AG09309 (cell line): Measurements from ENCODE around the gene PPP1R14B.

ENCODE experiments used
- DNase-seq: peaks from one replicate; pipeline ENCODE4 v3.0.0-alpha.2; 2010; ENCODE audit warnings: low read depth
- H3K4me3 ChIP-seq: 2 replicates; pipeline ENCODE4 v1.5.1; 2011; ENCODE audit warnings: mild to moderate bottlenecking, low read depth, low read length, moderate library complexity; ENCODE audit not compliant: control insufficient read depth
- TF ChIP-seq, protein P1 (sequence below): IDR thresholded peaks from 2 replicates; pipeline ENCODE4 v1.5.1; 2011; ENCODE audit warnings: mild to moderate bottlenecking, low read depth, low read length, inconsistent platforms; ENCODE audit not compliant: insufficient read depth, control insufficient read depth; ENCODE audit errors: missing control alignments

The PPP1R14B gene

DNA sequence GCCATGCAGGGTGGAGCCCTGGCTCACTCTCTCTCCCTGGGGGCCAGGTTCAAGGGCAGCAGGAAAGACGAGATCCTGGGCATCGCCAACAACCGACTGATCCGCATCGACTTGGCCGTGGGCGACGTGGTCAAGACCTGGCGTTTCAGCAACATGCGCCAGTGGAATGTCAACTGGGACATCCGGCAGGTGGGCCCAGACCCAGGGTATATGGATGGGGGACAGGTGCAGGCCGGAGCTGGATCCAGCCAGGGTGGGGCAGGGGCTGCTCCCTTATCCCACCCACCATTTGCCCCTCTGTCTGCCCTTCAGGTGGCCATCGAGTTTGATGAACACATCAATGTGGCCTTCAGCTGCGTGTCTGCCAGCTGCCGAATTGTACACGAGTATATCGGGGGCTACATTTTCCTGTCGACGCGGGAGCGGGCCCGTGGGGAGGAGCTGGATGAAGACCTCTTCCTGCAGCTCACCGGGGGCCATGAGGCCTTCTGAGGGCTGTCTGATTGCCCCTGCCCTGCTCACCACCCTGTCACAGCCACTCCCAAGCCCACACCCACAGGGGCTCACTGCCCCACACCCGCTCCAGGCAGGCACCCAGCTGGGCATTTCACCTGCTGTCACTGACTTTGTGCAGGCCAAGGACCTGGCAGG is 23.6 kb downstream of the PPP1R14B start:
- TF ChIP-seq, protein P1, sequence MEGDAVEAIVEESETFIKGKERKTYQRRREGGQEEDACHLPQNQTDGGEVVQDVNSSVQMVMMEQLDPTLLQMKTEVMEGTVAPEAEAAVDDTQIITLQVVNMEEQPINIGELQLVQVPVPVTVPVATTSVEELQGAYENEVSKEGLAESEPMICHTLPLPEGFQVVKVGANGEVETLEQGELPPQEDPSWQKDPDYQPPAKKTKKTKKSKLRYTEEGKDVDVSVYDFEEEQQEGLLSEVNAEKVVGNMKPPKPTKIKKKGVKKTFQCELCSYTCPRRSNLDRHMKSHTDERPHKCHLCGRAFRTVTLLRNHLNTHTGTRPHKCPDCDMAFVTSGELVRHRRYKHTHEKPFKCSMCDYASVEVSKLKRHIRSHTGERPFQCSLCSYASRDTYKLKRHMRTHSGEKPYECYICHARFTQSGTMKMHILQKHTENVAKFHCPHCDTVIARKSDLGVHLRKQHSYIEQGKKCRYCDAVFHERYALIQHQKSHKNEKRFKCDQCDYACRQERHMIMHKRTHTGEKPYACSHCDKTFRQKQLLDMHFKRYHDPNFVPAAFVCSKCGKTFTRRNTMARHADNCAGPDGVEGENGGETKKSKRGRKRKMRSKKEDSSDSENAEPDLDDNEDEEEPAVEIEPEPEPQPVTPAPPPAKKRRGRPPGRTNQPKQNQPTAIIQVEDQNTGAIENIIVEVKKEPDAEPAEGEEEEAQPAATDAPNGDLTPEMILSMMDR, result no peak
- no peak overlapping the region for H3K4me3 ChIP-seq
- DNase-seq, result no peak

DNA sequence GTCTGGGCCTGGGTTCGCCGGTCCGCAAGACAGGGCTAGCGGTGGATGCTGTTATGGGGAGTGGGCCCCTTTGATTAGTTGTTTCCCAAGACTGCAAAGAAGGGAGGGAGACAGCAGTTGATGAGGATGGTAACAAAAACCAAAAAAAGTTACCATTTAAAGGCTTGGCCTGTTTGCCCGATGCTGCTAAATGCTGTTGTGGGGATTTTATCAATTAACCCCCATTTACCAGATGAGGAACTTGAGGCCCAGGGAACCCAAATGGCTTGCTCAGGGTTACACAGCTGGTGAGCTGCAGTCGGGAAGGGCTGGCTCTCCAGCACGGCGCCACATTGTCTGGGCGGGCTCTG is 24.1 kb downstream of the PPP1R14B start:
- H3K4me3 ChIP-seq, result no peak overlapping the region
- DNase-seq, result no peak
- TF ChIP-seq, protein P1, result no peak

DNA sequence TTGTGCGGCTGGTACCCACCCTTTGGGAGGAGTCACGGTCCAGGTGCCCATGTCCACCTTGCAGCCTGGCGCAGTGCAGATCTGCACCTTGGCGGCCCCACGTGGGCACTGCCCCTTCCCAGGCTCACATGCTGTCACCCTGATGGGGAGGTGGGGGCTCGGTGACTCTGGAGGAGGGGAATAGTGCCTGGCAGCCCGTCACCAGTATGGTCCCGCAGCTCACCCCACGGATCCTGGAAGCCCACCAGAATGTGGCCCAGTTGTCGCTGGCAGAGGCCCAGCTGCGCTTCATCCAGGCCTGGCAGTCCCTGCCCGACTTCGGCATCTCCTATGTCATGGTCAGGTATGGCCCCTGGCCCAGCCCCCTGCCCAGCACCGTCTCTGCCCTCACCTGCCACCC is 25.9 kb downstream of the PPP1R14B start:
- TF ChIP-seq, protein P1, result no peak
- DNase-seq, result no peak
- H3K4me3 ChIP-seq, result no peak overlapping the region

DNA sequence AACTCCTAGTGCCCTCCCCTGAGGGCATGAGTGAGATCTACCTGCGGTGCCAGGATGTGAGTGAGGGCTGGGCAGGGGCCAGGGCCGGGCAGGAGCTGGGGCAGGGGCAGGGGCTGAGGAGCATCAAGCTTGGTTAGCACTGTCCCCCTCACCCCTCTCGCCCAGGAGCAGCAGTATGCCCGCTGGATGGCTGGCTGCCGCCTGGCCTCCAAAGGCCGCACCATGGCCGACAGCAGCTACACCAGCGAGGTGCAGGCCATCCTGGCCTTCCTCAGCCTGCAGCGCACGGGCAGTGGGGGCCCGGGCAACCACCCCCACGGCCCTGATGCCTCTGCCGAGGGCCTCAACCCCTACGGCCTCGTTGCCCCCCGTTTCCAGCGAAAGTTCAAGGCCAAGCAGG is 26.5 kb downstream of the PPP1R14B start:
- no peak overlapping the region for H3K4me3 ChIP-seq
- TF ChIP-seq, protein P1, result no peak
- no peak for DNase-seq

DNA sequence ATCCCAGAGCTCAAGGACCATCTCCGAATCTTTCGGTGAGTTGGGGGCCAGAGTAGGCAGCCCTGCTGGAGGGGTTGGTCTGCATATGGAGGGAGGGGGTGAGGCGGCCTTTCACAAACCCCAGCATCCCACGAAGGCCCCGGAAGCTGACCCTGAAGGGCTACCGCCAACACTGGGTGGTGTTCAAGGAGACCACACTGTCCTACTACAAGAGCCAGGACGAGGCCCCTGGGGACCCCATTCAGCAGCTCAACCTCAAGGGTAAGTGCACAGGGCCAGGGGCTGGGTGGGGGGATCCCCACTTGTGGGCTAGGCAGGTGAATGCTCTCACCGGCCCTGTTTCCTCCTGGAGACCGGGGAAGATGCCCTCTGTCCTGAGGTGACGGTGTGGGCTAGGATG is 27.0 kb downstream of the PPP1R14B start:
- TF ChIP-seq, protein P1, result no peak
- H3K4me3 ChIP-seq, result no peak overlapping the region
- DNase-seq, result no peak

DNA sequence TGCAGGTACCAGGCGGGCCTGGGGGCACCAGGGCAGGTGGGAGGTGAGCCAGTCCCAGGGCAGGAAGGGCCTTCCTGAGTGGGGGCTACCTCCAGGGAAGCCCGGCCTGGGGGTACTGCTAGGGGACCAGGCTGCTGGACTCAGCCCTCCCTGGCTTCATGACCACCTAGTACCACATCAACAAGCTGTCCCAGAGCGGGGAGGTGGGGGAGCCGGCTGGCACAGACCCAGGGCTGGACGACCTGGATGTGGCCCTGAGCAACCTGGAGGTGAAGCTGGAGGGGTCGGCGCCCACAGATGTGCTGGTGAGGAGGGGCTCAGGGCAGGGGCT is 27.4 kb downstream of the PPP1R14B start:
- DNase-seq, result no peak
- TF ChIP-seq, protein P1, result no peak
- no peak overlapping the region for H3K4me3 ChIP-seq
